ENCODE results near the gene PRR27.
"Not testable (repeated sequence)": the region's sequence is repeated elsewhere in the genome, so short reads cannot be mapped to it uniquely, and the experiment has no call there.

The PRR27 gene

DNA sequence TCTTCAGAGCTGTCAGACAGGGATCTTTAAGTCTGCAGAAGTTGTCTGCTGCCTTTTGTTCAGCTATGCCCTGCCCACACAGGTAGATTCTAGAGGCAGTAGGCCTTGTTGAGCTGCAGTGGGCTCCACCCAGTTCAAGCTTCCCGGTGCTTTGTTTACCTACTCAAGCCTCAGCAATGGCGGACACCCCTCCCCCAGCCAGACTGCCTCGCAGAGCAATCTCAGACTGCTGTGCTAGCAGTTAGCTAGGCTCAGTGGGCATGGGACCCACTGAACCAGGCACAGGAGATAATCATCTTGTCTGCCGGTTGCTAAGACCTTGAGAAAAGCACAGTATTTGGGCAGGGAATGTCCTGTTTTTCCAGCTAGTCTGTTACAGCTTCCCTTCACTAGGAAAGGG is 58.7 kb downstream of the PRR27 start:
- not testable (repeated sequence) for DNase-seq
